Limb (tissue), 2 donors: ENCODE measurements around the gene TMEM44.
"Not testable (repeated sequence)": the region's sequence is repeated elsewhere in the genome, so short reads cannot be mapped to it uniquely, and the experiment has no call there.

Source experiments
- DNase-seq, 2 donors: peaks; one replicate each; pipeline ENCODE4 v3.0.0-alpha.2; 2016; ENCODE audit errors: extremely low spot score in 2 of 2

Gene TMEM44

GRCh38 chr3:194612221-194612620 is 21.0 kb downstream of the TMEM44 start:
- no peak for DNase-seq

- DNase-seq = no peak
Observed at GRCh38 chr3:194610689-194611088, 22.5 kb downstream of the TMEM44 start.

- DNase-seq = no peak
Observed at GRCh38 chr3:194609601-194610000, 23.6 kb downstream of the TMEM44 start.

GRCh38 chr3:194608981-194609380 is 24.2 kb downstream of the TMEM44 start:
- no peak for DNase-seq

- DNase-seq = no peak
Observed at GRCh38 chr3:194607592-194608389, 25.4 kb downstream of the TMEM44 start.

GRCh38 chr3:194606941-194607340 is 26.3 kb downstream of the TMEM44 start:
- no peak for DNase-seq

- no peak for DNase-seq
Observed at GRCh38 chr3:194606163-194606562, 27.1 kb downstream of the TMEM44 start.

- not testable (repeated sequence) for DNase-seq
Observed at GRCh38 chr3:194605314-194605713, 27.9 kb downstream of the TMEM44 start.

GRCh38 chr3:194604837-194605236 is 28.4 kb downstream of the TMEM44 start:
- no peak for DNase-seq

GRCh38 chr3:194604126-194604525 is 29.1 kb downstream of the TMEM44 start:
- DNase-seq = no peak

- DNase-seq = peak in 1 of 2 donors; percentile 44
Observed at GRCh38 chr3:194602669-194603171, 30.5 kb downstream of the TMEM44 start.

- no peak for DNase-seq
Observed at GRCh38 chr3:194598771-194599557, 34.3 kb downstream of the TMEM44 start.

- DNase-seq = no peak
Observed at GRCh38 chr3:194596906-194597305, 36.3 kb downstream of the TMEM44 start.

- peak in 1 of 2 donors; percentile 63 for DNase-seq
Observed at GRCh38 chr3:194592798-194593752, 40.1 kb downstream of the TMEM44 start.

- DNase-seq = no peak
Observed at GRCh38 chr3:194588741-194589140, 44.5 kb downstream of the TMEM44 start.

GRCh38 chr3:194588236-194588635 is 45.0 kb downstream of the TMEM44 start:
- DNase-seq = no peak

GRCh38 chr3:194587438-194587931 is 45.7 kb downstream of the TMEM44 start:
- no peak for DNase-seq

- no peak for DNase-seq
Observed at GRCh38 chr3:194586836-194587235, 46.4 kb downstream of the TMEM44 start.

GRCh38 chr3:194585880-194586281 is 47.3 kb downstream of the TMEM44 start:
- DNase-seq = no peak

GRCh38 chr3:194584866-194585265 is 48.4 kb downstream of the TMEM44 start:
- no peak for DNase-seq

GRCh38 chr3:194584320-194584776 is 48.9 kb downstream of the TMEM44 start:
- no peak for DNase-seq
